K562 (cell line): ENCODE data around the gene CSKMT.

Source experiments
- MIER1 ChIP-seq: fragments of 450-650 bp; IDR thresholded peaks from 2 replicates; pipeline ENCODE4 v1.6.1; 2016; ENCODE audit warnings: antibody characterized with exemption, mild to moderate bottlenecking, low read depth
- MXI1 ChIP-seq: IDR thresholded peaks from 2 replicates; pipeline ENCODE4 v1.6.1; 2011; ENCODE audit warnings: low read depth, mild to moderate bottlenecking, improper control_type of control experiment, low read length
- POLR2A ChIP-seq: fragments of 450-650 bp; conservative IDR thresholded peaks from 2 replicates; pipeline ENCODE4 v1.6.1; 2016
- RCOR1 ChIP-seq, 2 experiments: IDR thresholded peaks; 2 replicates each; pipeline ENCODE4 v1.6.1; 2012; ENCODE audit warnings: low read depth in 2 of 2, low read length in 2 of 2, borderline replicate concordance in 1 of 2, improper control_type of control experiment in 1 of 2
- U2AF1 ChIP-seq: fragments of 200-400 bp; formaldehyde crosslinking; optimal IDR thresholded peaks from 2 replicates; pipeline ENCODE3; 2017; ENCODE audit warnings: mild to moderate bottlenecking, low read depth, low read length, moderate library complexity
- USF2 ChIP-seq: sonication (generic); formaldehyde crosslinking; IDR thresholded peaks from 2 replicates; pipeline ENCODE4 v1.5.0; 2020; ENCODE audit warnings: missing genetic modification reagents
- ZNF696 ChIP-seq: fragments of 250-450 bp; sonication (Bioruptor Pico); conservative IDR thresholded peaks from 2 replicates; pipeline ENCODE4 v1.4.0; 2020; ENCODE audit warnings: mild to moderate bottlenecking, moderate library complexity
- TF ChIP-seq, protein P1 (sequence below), 3 experiments: IDR thresholded peaks in 2 of 3; conservative IDR thresholded peaks in 1 of 3; 2 replicates each; pipeline ENCODE4 v1.5.1; 2011 to 2012; ENCODE audit warnings: low read length in 3 of 3, mild to moderate bottlenecking in 3 of 3, control low read depth in 2 of 3, improper control_type of control experiment in 1 of 3, inconsistent platforms in 1 of 3, low read depth in 1 of 3, mixed read lengths in 1 of 3, moderate library complexity in 1 of 3; ENCODE audit not compliant: insufficient read depth in 2 of 3

- TF ChIP-seq USF2 (CRISPR knock-in tag) (no peak), POLR2A (no peak), MIER1 (no peak), RCOR1 (IDR thresholded peaks at IDR 0.05; ENCODE audit: borderline replicate concordance in 1 of 2, low read depth in 2 of 2, low read length in 2 of 2) (no peak), ZNF696 (CRISPR knock-in tag) (no peak), U2AF1 (no peak), MXI1 (no peak)
- TF ChIP-seq, protein P1, sequence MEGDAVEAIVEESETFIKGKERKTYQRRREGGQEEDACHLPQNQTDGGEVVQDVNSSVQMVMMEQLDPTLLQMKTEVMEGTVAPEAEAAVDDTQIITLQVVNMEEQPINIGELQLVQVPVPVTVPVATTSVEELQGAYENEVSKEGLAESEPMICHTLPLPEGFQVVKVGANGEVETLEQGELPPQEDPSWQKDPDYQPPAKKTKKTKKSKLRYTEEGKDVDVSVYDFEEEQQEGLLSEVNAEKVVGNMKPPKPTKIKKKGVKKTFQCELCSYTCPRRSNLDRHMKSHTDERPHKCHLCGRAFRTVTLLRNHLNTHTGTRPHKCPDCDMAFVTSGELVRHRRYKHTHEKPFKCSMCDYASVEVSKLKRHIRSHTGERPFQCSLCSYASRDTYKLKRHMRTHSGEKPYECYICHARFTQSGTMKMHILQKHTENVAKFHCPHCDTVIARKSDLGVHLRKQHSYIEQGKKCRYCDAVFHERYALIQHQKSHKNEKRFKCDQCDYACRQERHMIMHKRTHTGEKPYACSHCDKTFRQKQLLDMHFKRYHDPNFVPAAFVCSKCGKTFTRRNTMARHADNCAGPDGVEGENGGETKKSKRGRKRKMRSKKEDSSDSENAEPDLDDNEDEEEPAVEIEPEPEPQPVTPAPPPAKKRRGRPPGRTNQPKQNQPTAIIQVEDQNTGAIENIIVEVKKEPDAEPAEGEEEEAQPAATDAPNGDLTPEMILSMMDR (IDR thresholded peaks at IDR 0.05 in 2 of 3, conservative IDR thresholded peaks at IDR 0.05 in 1 of 3; ENCODE audit: insufficient read depth in 2 of 3, low read depth in 1 of 3, low read length in 3 of 3): no peak
Observed at GRCh38 chr11:62706850-62707247, 41.7 kb downstream of the CSKMT start.
